GM12873 (cell line): ENCODE results near the gene KAT6B.

ENCODE experiments used
- CTCF ChIP-seq: IDR thresholded peaks from 2 replicates; pipeline ENCODE4 v1.5.1; 2012; ENCODE audit warnings: low read depth, mild to moderate bottlenecking, moderate library complexity, low read length, control low read depth; ENCODE audit not compliant: insufficient read depth; ENCODE audit errors: missing control alignments

Gene KAT6B

GRCh38 chr10:74837743-74838142 is 11.3 kb downstream of the KAT6B start:
- no peak for TF ChIP-seq CTCF

GRCh38 chr10:74839708-74840107 is 13.3 kb downstream of the KAT6B start:
- TF ChIP-seq CTCF: no peak

GRCh38 chr10:74841265-74841973 is 15.0 kb downstream of the KAT6B start:
- TF ChIP-seq CTCF: no peak

- no peak for TF ChIP-seq CTCF
Observed at GRCh38 chr10:74842301-74842954, 16.0 kb downstream of the KAT6B start.

GRCh38 chr10:74846958-74847357 is 20.6 kb downstream of the KAT6B start:
- TF ChIP-seq CTCF: no peak

- TF ChIP-seq CTCF: no peak
Observed at GRCh38 chr10:74851831-74852230, 25.4 kb downstream of the KAT6B start.

GRCh38 chr10:74852381-74852780 is 26.0 kb downstream of the KAT6B start:
- TF ChIP-seq CTCF: no peak
